Left renal pelvis (tissue), 4 donors: Measurements from ENCODE around the gene GABPB2. TPM values are rescaled to one million over a fixed set of nuclear protein-coding genes. Genes with fewer than 3 reads are reported as not detected.

Experiments
- DNase-seq, 4 donors: peaks; one replicate each; pipeline ENCODE4 v3.0.0-alpha.2; 2013; ENCODE audit warnings: low read depth in 4 of 4, low spot score in 3 of 4
- polyA plus RNA-seq, 4 donors: library from polyadenylated mRNA; unstranded; fragments of 120-200 nt; gene quantifications; one replicate each; pipeline ENCODE4 v1.2.1, GENCODE V29; 2013; ENCODE audit not compliant: insufficient read length in 4 of 4

GABPB2 gene
- polyA plus RNA-seq, 4 donors = 10.4 to 14.1 (median 11.8) TPM

GRCh38 chr1:151158326-151158725 is 87.8 kb downstream of the GABPB2 start:
- no peak for DNase-seq

GRCh38 chr1:151158751-151159251 is 88.2 kb downstream of the GABPB2 start:
- DNase-seq = no peak

GRCh38 chr1:151159373-151159772 is 88.8 kb downstream of the GABPB2 start:
- DNase-seq = no peak

- DNase-seq = no peak
These were observed 94.2 kb downstream of the GABPB2 start for GRCh38 chr1:151164732-151165280.

GRCh38 chr1:151165281-151165737 is 94.7 kb downstream of the GABPB2 start:
- DNase-seq = no peak

- DNase-seq = peak; percentile 96 to 100 (median 98)
These were observed 95.4 kb downstream of the GABPB2 start, which contains the start of the genes LYSMD1 and SCNM1 for GRCh38 chr1:151165738-151166504. TSS of gene LYSMD1 (minus strand) at chr1:151165902. CDS start at chr1:151165258, 644 bp downstream. TSS of gene SCNM1 (plus strand) at chr1:151166144. CDS start at chr1:151166153, 9 bp downstream.

- no peak for DNase-seq
These were observed 96.0 kb downstream of the GABPB2 start for GRCh38 chr1:151166505-151166956.

- no peak for DNase-seq
These were observed 96.6 kb downstream of the GABPB2 start for GRCh38 chr1:151167116-151167515.

GRCh38 chr1:151171190-151171589 is 100.6 kb downstream of the GABPB2 start:
- DNase-seq = no peak

Other genes with a start within 250 kb of the GABPB2 start
- 10 to 100 TPM; 57.0 to 62.8 (median 58.3) TPM for gene ARNT, start 194.2 kb upstream of the GABPB2 start, polyA plus RNA-seq
- gene CTXND2, start 183.6 kb upstream of the GABPB2 start, polyA plus RNA-seq = not detected
- 10 to 100 TPM; 62.7 to 88.8 (median 81.9) TPM for gene SETDB1, start 144.4 kb upstream of the GABPB2 start, polyA plus RNA-seq
- 100 to 1,000 TPM; 206 to 297 (median 284) TPM for gene CERS2, start 95.9 kb upstream of the GABPB2 start, polyA plus RNA-seq
- 10 to 100 TPM; 10.7 to 21.5 (median 13.6) TPM for gene ANXA9, start 88.5 kb upstream of the GABPB2 start, polyA plus RNA-seq
- gene MINDY1, start 63.9 kb upstream of the GABPB2 start, polyA plus RNA-seq = 10 to 100 TPM; 35.7 to 54.4 (median 39.1) TPM
- 10 to 100 TPM; 41.4 to 47.8 (median 46.1) TPM for gene PRUNE1, start 62.3 kb upstream of the GABPB2 start, polyA plus RNA-seq
- 1 to 10 TPM in 3 of 4 donors, under 1 TPM in 1; 0.72 to 5.6 (median 2.6) TPM for gene BNIPL, start 34.2 kb upstream of the GABPB2 start, polyA plus RNA-seq
- gene C1orf56, start 23.0 kb upstream of the GABPB2 start, polyA plus RNA-seq = 10 to 100 TPM; 10.3 to 15.1 (median 11.4) TPM
- gene CDC42SE1, start 11.1 kb upstream of the GABPB2 start, polyA plus RNA-seq = 10 to 100 TPM; 56.4 to 83.9 (median 74.6) TPM
- 10 to 100 TPM; 21.9 to 27.4 (median 24.8) TPM for gene MLLT11, start 10.4 kb upstream of the GABPB2 start, polyA plus RNA-seq
- 10 to 100 TPM; 18.8 to 33.9 (median 29.7) TPM for gene SEMA6C, start 75.9 kb downstream of the GABPB2 start, polyA plus RNA-seq
- gene TNFAIP8L2, start 85.9 kb downstream of the GABPB2 start, polyA plus RNA-seq = 1 to 10 TPM in 3 of 4 donors, under 1 TPM in 1; 0.96 to 2.9 (median 1.8) TPM
- 10 to 100 TPM; 17.3 to 18.6 (median 17.7) TPM for gene LYSMD1, start 95.1 kb downstream of the GABPB2 start, polyA plus RNA-seq
- 10 to 100 TPM; 35.2 to 46.8 (median 39.9) TPM for gene SCNM1, start 95.4 kb downstream of the GABPB2 start, polyA plus RNA-seq
- 1 to 10 TPM in 3 of 4 donors, under 1 TPM in 1; 0.46 to 2.3 (median 1.7) TPM for gene TMOD4, start 105.2 kb downstream of the GABPB2 start, polyA plus RNA-seq
- 10 to 100 TPM; 55.5 to 76.1 (median 69.9) TPM for gene VPS72, start 119.4 kb downstream of the GABPB2 start, polyA plus RNA-seq
- 10 to 100 TPM; 57.6 to 70.2 (median 64.0) TPM for gene PIP5K1A, start 127.8 kb downstream of the GABPB2 start, polyA plus RNA-seq
- 100 to 1,000 TPM; 107 to 174 (median 153) TPM for gene PSMD4, start 184.0 kb downstream of the GABPB2 start, polyA plus RNA-seq
- gene ZNF687, start 211.5 kb downstream of the GABPB2 start, polyA plus RNA-seq = 10 to 100 TPM; 13.6 to 26.6 (median 21.5) TPM